GM18505 (cell line): ENCODE data around the gene ATAD3C.
A peak's percentile ranks its signal among the peaks of the same experiment; 100 is the strongest.
"Not testable (repeated sequence)": the region's sequence is repeated elsewhere in the genome, so short reads cannot be mapped to it uniquely, and the experiment has no call there.

ENCODE experiments used
- ATAC-seq: cut with Tn5 transposase; IDR thresholded peaks from one replicate; pipeline ENCODE4 v1.9.1; 2021; ENCODE audit not compliant: unreplicated experiment
- POLR2A ChIP-seq: IDR thresholded peaks from 4 replicates; pipeline ENCODE4 v1.6.1; 2011; ENCODE audit warnings: borderline replicate concordance; ENCODE audit not compliant: insufficient read depth, insufficient read length; ENCODE audit errors: extremely low read depth

ATAD3C gene

GRCh38 chr1:1449099-1449739 is at the start of gene ATAD3C:
ATAD3C (plus strand) TSS chr1:1449689; CDS start chr1:1450684, 995 bp downstream.
- no peak for ATAC-seq
- TF ChIP-seq POLR2A, result no peak

GRCh38 chr1:1399872-1400575 is 49.5 kb upstream of the ATAD3C start:
- peak; percentile 53 for TF ChIP-seq POLR2A
- ATAC-seq, result no peak

GRCh38 chr1:1400576-1401456 is 48.7 kb upstream of the ATAD3C start:
- no peak for ATAC-seq
- no peak for TF ChIP-seq POLR2A

GRCh38 chr1:1401457-1402010 is 48.0 kb upstream of the ATAD3C start:
- ATAC-seq, result no peak
- TF ChIP-seq POLR2A, result peak; percentile 54

- no peak for TF ChIP-seq POLR2A
- ATAC-seq, result no peak
Measured at GRCh38 chr1:1402072-1402900, 47.2 kb upstream of the ATAD3C start.

- not testable (repeated sequence) for ATAC-seq
Measured at GRCh38 chr1:1402901-1403392, 46.5 kb upstream of the ATAD3C start.

- no peak for ATAC-seq
- TF ChIP-seq POLR2A, result no peak
Measured at GRCh38 chr1:1403653-1404052, 45.8 kb upstream of the ATAD3C start.

GRCh38 chr1:1406101-1406820 is 43.2 kb upstream of the ATAD3C start:
- ATAC-seq, result no peak
- TF ChIP-seq POLR2A, result no peak

GRCh38 chr1:1406821-1407635 is 42.5 kb upstream of the ATAD3C start, which contains the start of gene MRPL20:
MRPL20 (minus strand) TSS chr1:1407293; CDS start chr1:1407217, 76 bp downstream.
- peak; percentile 93 for TF ChIP-seq POLR2A
- ATAC-seq, result peak; percentile 86

GRCh38 chr1:1407636-1408318 is 41.7 kb upstream of the ATAD3C start:
- TF ChIP-seq POLR2A, result no peak
- ATAC-seq, result peak; percentile 41

GRCh38 chr1:1410238-1410637 is 39.3 kb upstream of the ATAD3C start:
- ATAC-seq, result not testable (repeated sequence)

- ATAC-seq, result no peak
- no peak for TF ChIP-seq POLR2A
Measured at GRCh38 chr1:1411626-1412025, 37.9 kb upstream of the ATAD3C start.

GRCh38 chr1:1412311-1412902 is 37.1 kb upstream of the ATAD3C start:
- ATAC-seq, result not testable (repeated sequence)
